HFF-Myc (cell line): ENCODE data around the gene CNDP1.

Experiments used
- DNase-seq: peaks from one replicate; pipeline ENCODE4 v3.0.0-alpha.2; 2011; ENCODE audit warnings: low read depth; ENCODE audit errors: extremely low read depth
- H3K4me3 ChIP-seq: replicated peaks from 2 replicates; pipeline ENCODE4 v1.5.1; 2011; ENCODE audit warnings: low read depth, mild to moderate bottlenecking, control low read depth, low read length
- CTCF ChIP-seq: IDR thresholded peaks from 2 replicates; pipeline ENCODE4 v1.5.1; 2012; ENCODE audit warnings: mild to moderate bottlenecking, low read depth, low read length, control low read depth; ENCODE audit errors: missing control alignments

The CNDP1 gene

GRCh38 chr18:74630804-74631203 is 96.5 kb downstream of the CNDP1 start:
- no peak for DNase-seq
- H3K4me3 ChIP-seq: no peak overlapping the region
- TF ChIP-seq CTCF: no peak

- TF ChIP-seq CTCF: no peak
- no peak for DNase-seq
- H3K4me3 ChIP-seq: no peak overlapping the region
Measured at GRCh38 chr18:74631212-74631611, 96.9 kb downstream of the CNDP1 start.

- H3K4me3 ChIP-seq: no peak overlapping the region; the same call in 1 of the 2 replicates
- peak; percentile 72 for DNase-seq
- no peak for TF ChIP-seq CTCF
Measured at GRCh38 chr18:74631623-74632350, 97.5 kb downstream of the CNDP1 start.

- DNase-seq: no peak
- no peak for TF ChIP-seq CTCF
- H3K4me3 ChIP-seq: no peak overlapping the region
Measured at GRCh38 chr18:74632351-74632679, 98.0 kb downstream of the CNDP1 start.

- DNase-seq: no peak
- TF ChIP-seq CTCF: no peak
- H3K4me3 ChIP-seq: no peak overlapping the region
Measured at GRCh38 chr18:74632856-74633255, 98.6 kb downstream of the CNDP1 start.

GRCh38 chr18:74633652-74634352 is 99.5 kb downstream of the CNDP1 start:
- no peak for TF ChIP-seq CTCF
- no peak for DNase-seq
- H3K4me3 ChIP-seq: no peak overlapping the region
